Measurements from ENCODE around the gene MYRF.
A peak's percentile ranks its signal among the peaks of the same experiment; 100 is the strongest.

MYRF gene

GRCh38 chr11:61800331-61801281 is 48.2 kb downstream of the MYRF start:
- DNase-seq, result no peak

GRCh38 chr11:61802605-61803004 is 50.2 kb downstream of the MYRF start:
- DNase-seq, result no peak

- DNase-seq, result no peak
Measured at GRCh38 chr11:61803889-61804647, 51.6 kb downstream of the MYRF start.

GRCh38 chr11:61805146-61805545 is 52.7 kb downstream of the MYRF start:
- no peak for DNase-seq

GRCh38 chr11:61806785-61807184 is 54.3 kb downstream of the MYRF start:
- no peak for DNase-seq

GRCh38 chr11:61810671-61811175 is 58.3 kb downstream of the MYRF start:
- DNase-seq, result no peak

- DNase-seq, result no peak
Measured at GRCh38 chr11:61811831-61812230, 59.4 kb downstream of the MYRF start.

- no peak for DNase-seq
Measured at GRCh38 chr11:61812736-61813411, 60.4 kb downstream of the MYRF start.

- peak; percentile 55 for DNase-seq
Measured at GRCh38 chr11:61814247-61814957, 62.0 kb downstream of the MYRF start.

GRCh38 chr11:61814958-61815789 is 62.7 kb downstream of the MYRF start:
- peak; percentile 94 for DNase-seq

- peak; percentile 71 for DNase-seq
Measured at GRCh38 chr11:61815790-61816735, 63.6 kb downstream of the MYRF start.

- peak; percentile 96 for DNase-seq
Measured at GRCh38 chr11:61816736-61817455, 64.5 kb downstream of the MYRF start, which contains the start of gene FADS1. TSS of gene FADS1 (minus strand) at chr11:61817003. CDS start at chr11:61816929, 74 bp downstream.

GRCh38 chr11:61817471-61818202 is 65.2 kb downstream of the MYRF start:
- no peak for DNase-seq

- no peak for DNase-seq
Measured at GRCh38 chr11:61820174-61820573, 67.7 kb downstream of the MYRF start.

GRCh38 chr11:61826930-61827570 is 74.6 kb downstream of the MYRF start:
- no peak for DNase-seq

GRCh38 chr11:61827571-61828378 is 75.3 kb downstream of the MYRF start, which contains the start of gene FADS2:
TSS of gene FADS2 (plus strand) at chr11:61828300. CDS start at chr11:61828391, 91 bp downstream.
- peak; percentile 98 for DNase-seq

GRCh38 chr11:61828379-61828628 is 75.9 kb downstream of the MYRF start:
- DNase-seq, result no peak
